Measurements from ENCODE around the gene CUEDC2.

Gene CUEDC2

DNA sequence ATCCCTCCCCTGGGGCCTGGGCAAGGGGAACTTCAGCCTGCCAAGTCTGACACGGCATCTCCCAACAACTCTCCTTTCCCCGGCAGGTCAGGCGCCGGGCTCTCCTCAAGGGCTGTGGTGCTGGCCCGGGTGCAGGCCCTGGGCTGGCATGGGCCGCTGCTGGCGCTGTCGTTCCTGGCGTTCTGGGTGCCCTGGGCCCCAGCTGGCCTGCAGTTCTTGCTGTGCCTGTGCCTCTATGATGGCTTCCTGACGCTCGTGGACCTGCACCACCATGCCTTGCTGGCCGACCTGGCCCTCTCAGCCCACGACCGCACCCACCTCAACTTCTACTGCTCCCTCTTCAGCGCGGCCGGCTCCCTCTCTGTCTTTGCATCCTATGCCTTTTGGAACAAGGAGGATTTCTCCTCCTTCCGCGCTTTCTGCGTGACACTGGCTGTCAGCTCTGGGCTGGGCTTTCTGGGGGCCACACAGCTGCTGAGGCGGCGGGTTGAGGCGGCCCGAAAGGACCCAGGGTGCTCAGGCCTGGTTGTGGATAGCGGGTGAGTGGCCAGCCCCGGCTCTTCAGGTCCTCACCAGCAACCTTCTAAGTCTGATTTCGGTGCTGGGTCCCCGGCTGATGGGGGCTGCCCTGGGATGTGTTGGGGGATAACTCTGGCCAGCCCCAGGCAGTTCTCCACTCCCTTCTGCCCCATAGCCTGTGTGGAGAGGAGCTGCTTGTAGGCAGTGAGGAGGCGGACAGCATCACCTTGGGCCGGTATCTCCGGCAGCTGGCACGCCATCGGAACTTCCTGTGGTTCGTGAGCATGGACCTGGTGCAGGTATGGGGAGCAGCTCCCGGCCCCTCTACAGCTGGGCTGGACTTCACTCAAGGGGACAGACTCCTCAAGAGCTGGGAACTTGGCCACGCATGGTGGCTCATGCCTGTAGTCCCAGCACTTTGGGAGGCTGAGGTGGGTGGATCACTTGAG, 38.5 kb upstream of the CUEDC2 start:
- no peak overlapping the region for H3K27ac ChIP-seq
- no peak for DNase-seq (ENCODE audit: low spot score)
- no peak overlapping the region for H3K4me3 ChIP-seq
- TF ChIP-seq, protein P1, sequence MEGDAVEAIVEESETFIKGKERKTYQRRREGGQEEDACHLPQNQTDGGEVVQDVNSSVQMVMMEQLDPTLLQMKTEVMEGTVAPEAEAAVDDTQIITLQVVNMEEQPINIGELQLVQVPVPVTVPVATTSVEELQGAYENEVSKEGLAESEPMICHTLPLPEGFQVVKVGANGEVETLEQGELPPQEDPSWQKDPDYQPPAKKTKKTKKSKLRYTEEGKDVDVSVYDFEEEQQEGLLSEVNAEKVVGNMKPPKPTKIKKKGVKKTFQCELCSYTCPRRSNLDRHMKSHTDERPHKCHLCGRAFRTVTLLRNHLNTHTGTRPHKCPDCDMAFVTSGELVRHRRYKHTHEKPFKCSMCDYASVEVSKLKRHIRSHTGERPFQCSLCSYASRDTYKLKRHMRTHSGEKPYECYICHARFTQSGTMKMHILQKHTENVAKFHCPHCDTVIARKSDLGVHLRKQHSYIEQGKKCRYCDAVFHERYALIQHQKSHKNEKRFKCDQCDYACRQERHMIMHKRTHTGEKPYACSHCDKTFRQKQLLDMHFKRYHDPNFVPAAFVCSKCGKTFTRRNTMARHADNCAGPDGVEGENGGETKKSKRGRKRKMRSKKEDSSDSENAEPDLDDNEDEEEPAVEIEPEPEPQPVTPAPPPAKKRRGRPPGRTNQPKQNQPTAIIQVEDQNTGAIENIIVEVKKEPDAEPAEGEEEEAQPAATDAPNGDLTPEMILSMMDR (IDR thresholded peaks at IDR 0.05), result no peak

DNA sequence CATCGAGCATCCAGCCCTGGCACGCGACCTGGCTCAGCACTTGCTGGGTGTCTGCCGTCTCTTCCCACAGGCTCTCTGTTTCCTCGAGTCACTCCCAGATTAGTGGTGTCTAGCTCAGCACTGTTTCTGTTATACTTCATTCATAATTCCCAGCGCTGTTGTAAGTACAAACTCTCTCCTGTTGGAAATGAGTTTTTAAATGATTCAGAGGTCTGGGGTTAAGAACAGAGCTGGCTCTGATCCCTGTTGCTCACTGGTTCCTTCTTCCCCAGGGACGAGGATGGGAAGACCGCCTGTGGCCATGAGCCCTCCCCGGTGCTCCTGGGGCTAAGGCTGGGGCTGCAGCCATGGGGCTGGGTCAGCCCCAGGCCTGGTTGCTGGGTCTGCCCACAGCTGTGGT, 36.3 kb upstream of the CUEDC2 start:
- TF ChIP-seq, protein P1 (IDR thresholded peaks at IDR 0.05), result no peak
- Histone ChIP-seq H3K4me3 (no peak overlapping the region), H3K27ac (no peak overlapping the region)
- no peak for DNase-seq (ENCODE audit: low spot score)

DNA sequence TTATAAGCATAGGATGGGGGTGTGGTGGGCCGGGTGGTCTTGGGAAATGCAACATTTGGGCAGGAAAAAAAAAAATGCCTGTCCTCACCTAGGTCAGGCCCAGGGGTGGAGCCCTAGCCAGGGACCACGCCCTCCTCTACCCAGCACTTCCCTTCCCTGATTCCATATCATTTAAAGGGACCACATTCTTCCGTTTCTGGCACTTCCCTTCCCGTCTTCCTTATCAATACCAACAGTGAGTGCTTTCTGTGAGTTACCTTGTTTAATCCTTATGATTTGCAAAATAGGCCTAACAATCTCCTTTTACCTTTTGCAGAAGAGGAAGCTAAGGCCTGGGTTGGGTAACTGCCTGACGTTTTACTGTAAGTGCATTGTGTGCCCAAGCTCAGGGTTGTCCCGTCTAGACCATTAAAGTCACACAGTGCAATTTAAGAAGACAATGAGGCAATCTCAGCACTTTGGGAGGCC, 35.6 kb upstream of the CUEDC2 start:
- no peak for DNase-seq (ENCODE audit: low spot score)
- H3K27ac ChIP-seq, result no peak overlapping the region
- TF ChIP-seq, protein P1 (IDR thresholded peaks at IDR 0.05), result no peak
- no peak overlapping the region for H3K4me3 ChIP-seq

DNA sequence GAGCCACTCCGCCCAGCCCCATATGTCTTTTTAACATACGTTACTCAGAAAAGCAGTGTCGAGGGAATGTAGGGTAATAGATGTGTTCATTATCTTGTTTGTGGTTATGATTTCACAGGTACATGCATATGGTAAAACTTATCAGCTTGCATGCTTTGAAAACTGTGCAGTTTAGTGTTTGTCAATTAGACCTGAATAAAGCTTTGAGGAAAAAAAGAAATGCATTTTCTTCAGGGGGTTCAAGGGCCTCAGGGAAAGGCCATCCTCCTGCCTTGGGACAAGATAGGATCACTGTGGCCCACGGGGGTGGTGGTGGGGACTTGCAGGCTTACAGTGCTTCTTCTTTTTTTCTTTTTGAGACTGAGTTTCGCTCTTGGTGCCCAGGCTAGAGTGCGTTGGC, 34.9 kb upstream of the CUEDC2 start:
- no peak for DNase-seq (ENCODE audit: low spot score)
- TF ChIP-seq, protein P1 (IDR thresholded peaks at IDR 0.05), result no peak
- no peak overlapping the region for H3K27ac ChIP-seq
- H3K4me3 ChIP-seq, result no peak overlapping the region

DNA sequence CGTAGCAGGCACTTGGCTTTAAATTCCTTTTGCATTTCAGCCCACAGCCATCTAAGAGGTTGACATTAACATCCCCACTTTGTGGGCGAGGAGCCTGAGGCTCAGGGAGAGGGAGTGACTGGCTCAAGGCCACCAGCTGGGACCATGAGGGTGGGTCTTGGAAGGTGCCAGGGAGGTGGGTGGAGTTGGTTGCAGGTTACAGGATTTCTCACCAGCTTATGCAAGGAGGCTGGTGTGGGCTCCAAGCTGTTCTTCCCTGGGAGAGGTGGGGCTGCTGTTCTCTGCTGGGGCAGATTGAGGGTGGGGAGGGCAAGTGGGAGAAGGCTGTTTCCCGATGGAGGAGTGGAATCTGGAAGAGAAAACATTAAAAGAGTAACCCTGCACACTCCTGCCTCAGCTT, 33.1 kb upstream of the CUEDC2 start:
- DNase-seq (ENCODE audit: low spot score), result no peak
- Histone ChIP-seq H3K27ac (no peak overlapping the region), H3K4me3 (no peak overlapping the region)
- TF ChIP-seq, protein P1 (IDR thresholded peaks at IDR 0.05), result no peak

DNA sequence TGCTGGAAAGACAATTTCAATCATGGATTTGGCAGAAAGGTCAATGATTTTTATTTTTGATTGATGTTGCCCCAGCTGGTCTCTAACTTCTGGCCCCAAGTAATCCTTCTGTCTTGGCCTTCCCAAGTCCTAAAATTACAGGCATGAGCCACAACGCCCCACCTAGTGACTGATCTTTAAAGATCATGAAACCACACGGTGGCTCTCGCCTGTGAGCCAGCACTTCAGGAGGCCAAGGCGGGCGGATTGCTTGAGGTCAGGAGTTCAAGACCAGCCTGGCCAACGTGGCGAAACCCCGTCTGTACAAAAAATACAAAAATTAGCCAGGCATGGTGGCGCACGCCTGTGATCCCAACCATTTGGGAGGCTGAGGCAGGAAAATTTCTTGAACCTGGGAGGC, 31.6 kb upstream of the CUEDC2 start:
- no peak for DNase-seq (ENCODE audit: low spot score)
- Histone ChIP-seq H3K4me3 (no peak overlapping the region), H3K27ac (no peak overlapping the region)
- TF ChIP-seq, protein P1 (IDR thresholded peaks at IDR 0.05), result no peak

Data from coronary artery (tissue), 2 donors.